ENCODE measurements around the gene MEIG1.

DNA sequence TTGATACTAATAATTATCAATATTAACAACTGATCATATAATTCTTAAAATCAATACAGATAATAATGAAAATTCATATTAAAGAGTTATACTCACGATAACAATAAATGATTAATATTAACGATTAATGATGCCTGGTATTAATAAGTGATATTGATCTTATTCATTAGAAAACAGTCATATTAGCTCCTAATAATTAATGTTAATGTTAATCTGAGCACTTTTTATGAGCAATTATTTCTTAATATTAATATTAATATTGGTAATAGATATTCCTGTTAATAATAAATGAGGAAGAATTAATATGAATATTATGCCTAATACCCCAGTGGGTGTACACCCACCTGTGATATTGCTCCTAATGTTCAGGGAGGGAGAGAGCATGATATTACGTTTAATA, 23.6 kb downstream of the MEIG1 start:
- TF ChIP-seq CTCF (IDR thresholded peaks at IDR 0.05) (no peak), POLR2A (IDR thresholded peaks at IDR 0.05) (no peak), POLR2AphosphoS5 (IDR thresholded peaks at IDR 0.05) (no peak)

Measured in prostate gland (tissue), 2 donors.